ENCODE results near the gene PLXDC2. TPM values are rescaled to one million over a fixed set of nuclear protein-coding genes. Genes with fewer than 3 reads are reported as not detected.
"Not testable (repeated sequence)": the region's sequence is repeated elsewhere in the genome, so short reads cannot be mapped to it uniquely, and the experiment has no call there.

Gene PLXDC2
- total RNA-seq, 1 experiment from 2014 or later, result 2.8 TPM

DNA sequence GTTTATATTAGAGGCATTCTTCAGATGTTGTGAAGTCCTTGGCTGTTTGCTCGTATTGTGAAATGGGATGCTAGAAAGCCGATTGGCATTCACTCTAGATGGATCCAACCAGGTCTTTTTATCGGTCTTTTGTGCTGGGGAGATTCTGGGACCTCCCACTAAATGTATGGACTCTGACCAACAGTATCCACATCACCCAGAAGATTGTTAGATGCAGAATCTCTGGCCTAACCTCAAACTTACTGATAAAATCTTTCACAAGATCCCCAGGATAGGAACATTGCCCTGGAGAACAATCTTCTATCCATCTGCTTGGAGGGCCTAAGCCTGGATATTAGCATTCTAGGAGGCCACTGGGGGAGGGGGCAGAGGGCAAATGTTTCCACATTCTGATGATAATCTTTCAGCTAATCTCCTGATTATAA is 160.9 kb downstream of the PLXDC2 start:
- DNase-seq (ENCODE audit: low read depth), result no peak

DNA sequence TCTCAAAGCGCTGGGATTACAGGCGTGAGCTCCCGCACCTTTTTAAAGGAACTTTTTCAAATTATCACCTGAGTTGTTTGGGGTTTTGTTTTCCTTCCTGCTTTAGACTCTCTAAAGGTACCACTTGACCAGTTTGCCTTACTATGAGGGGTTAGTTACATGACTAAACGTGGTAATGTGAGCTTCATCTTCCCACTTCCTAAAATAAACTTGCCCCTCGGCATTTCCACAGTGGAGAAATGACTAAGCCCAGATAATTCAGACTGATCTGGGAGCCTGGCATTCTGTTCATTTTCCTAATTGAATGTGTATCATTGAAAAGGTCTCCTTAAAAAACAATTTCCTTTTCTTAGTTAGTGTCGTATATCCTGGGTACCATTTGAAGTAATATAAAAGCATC is 163.4 kb downstream of the PLXDC2 start:
- DNase-seq (ENCODE audit: low read depth), result peak; percentile 38

DNA sequence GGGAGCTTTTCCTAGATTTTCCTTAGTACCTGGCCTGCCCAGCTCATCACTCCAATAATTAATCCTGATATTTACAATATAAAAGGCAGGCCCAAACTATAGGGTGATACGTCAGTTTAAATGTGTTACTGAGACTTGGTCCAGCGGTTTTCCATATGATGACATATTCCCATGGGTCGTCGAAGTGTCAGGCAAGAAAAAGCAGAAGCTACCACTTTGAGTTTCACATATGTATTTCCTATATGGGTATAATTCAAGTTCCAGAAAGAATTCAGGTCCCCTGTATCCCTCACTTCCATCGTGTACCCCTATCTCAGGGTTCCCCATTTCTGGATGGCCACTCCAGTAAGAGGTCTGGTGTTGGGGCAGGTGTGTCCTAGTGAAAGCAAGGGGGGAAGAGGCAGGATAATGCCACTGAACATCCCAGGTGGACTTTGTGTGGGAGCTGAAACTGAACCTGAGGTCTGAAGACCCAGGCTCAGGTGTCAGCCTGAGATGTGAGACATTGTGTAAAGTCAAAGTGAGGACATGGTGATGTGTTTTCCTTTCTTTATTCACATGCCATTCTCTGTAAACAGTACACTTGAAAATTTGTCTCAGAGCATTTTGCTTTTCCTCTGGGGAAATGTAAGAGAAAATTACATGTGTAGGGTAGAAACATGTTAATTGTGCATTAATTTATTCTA is 167.8 kb downstream of the PLXDC2 start:
- no peak for DNase-seq (ENCODE audit: low read depth)

DNA sequence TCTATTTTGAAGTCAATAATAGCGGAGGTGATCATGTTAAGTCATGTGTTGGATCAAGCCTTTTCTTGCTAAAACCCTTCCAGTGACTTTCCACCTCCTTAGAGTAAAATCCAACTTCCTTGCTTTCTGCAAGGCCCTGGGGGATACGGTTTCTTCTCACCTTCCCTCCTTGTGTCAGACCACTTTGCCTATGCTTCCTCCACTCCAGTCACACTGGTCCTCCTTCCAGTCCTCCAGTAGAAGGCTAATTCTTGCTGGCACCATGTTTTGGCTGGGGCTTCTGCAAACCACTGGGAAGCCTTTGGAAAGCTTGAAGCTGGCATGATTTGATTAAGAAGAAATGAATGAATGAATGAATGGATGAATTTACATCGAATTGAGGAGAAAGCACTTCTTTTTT is 169.5 kb downstream of the PLXDC2 start:
- no peak for DNase-seq (ENCODE audit: low read depth)

DNA sequence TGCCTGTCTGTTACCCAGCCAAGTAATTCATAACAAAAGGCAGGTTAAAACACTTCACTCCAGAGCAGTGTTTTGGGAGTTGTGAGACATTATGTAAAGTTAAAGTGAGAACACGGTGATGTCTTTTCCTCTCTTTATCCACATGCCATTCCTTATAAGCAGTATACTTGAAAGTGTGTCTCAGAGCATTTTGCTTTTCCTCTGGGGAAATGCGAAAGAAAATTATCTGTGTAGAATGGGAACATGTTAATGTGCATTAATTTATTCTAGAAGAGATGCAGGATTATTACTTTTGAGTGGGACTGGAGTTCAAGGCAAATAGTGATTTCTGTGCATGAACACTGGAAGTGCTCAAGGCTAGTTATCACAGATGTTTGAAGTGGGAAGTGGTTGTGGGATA is 170.4 kb downstream of the PLXDC2 start:
- DNase-seq (ENCODE audit: low read depth), result no peak

DNA sequence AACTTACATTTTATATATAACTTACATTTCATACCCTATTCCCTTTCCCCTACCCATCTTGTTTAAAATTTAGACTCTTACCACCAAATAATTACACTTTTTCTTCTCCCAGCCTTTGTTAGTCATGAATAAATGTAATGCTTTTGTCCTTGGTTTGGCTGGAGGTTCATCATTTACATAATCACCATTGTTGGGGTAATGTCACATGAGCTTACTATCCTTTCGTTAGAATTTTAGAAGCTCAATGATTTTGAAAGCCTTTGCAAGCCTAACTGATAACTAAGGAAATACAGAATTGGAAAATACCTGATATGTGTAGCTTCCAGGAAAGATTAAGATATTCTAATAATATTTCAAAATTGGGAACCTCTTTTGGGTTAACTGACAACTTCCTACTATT is 171.7 kb downstream of the PLXDC2 start:
- DNase-seq (ENCODE audit: low read depth), result no peak

DNA sequence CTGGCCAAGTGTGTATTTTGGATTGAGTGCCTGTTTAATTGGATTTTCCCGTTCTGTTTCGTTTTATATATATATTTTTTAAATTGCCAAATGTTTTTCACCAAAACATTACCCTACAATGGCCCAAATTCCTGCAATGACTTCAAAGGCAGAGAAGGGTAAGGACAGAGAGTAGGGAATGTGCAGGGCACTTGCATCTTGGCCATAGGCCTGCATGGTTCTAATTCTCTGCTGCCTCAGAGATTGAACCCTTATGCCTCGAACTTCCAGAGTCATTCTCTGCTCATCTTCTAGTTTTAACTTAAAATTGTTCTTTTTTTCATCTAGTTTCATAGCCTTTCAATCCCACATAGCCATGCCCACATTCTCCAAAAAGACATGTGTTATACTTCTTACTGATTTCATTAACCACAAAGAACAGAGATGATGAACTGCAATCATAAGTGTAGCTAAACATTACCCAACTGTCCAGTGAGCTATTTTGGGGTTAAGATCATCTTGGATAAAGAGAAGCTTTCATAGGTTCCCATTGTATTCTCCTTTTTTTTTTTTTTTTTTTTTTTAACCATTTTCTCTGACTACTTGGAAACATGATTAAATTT is 177.6 kb downstream of the PLXDC2 start:
- no peak for DNase-seq (ENCODE audit: low read depth)

DNA sequence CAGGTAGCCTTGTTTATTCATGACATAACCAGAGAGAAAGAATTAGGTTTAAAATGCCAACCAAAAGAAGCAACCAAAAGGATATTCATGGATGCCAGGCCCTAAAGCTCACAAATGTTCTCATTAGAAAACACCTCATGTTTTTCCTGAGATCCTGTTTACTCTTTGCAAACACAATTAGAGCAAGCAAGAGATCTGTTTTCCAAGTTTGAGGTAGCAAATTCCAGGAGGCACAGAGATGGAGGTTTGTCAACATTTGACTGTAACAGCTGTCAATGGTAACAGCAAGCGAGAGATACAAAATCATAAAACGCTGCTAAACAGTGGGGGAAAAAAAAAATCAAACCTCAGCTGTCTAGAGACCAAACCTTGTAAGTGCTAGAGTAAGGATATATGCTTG is 182.2 kb downstream of the PLXDC2 start:
- DNase-seq (ENCODE audit: low read depth), result no peak

DNA sequence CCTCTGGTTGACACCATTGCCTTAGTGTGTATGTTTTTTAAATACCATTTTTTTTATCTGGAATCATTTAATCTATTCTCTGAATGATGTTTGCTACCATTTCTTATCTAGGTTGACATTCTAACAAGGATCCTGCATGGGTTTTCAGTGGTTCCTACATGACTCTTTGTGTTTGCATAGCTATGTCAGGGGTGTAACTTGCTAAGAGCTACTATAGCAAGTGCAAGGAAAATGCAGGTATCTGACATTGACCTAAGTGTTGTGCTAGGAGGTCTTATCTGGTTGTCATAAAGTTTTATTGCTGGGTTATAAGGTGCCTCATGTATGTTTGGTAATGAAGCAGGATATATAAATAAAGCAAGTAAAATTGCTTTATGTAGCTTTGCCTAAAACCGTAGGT is 183.2 kb downstream of the PLXDC2 start:
- no peak for DNase-seq (ENCODE audit: low read depth)

DNA sequence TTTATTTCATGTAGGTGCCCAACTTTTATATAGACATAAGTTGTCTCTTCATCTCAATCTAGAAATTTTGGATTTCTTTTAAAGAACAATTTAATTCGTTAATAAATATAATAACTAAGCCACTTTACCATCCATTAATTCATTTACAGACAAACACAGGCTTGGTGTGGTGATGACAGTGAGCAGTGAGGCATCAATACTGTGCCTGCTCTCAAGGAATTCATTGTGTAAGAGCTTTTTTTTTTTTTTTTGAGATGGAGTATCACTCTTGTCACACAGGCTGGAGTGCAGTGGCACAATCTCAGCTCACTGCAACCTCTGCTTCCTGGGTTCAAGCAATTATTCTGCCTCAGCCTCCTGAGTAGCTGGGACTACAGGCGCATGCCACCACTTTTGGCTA is 185.8 kb downstream of the PLXDC2 start:
- not testable (repeated sequence) for DNase-seq (ENCODE audit: low read depth)

DNA sequence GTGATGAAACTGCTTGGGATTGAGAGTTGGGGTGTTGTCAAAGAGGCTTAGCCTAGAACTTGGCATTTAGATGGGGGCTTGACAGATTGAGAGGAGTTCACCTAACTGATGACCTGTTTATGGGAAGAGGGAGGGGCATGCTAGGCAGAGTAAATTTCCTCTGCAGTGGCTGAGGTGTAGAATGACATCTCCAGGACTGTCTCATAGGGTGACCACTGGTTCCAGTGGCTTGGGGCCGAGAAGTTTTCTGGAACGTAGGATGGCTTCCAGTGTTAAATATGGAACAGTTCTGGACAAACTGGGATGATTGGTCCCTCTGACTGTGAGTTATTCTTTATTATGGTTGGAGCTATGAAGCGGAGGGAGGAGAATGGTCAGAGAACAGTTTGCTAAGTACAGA is 186.4 kb downstream of the PLXDC2 start:
- DNase-seq (ENCODE audit: low read depth), result no peak

DNA sequence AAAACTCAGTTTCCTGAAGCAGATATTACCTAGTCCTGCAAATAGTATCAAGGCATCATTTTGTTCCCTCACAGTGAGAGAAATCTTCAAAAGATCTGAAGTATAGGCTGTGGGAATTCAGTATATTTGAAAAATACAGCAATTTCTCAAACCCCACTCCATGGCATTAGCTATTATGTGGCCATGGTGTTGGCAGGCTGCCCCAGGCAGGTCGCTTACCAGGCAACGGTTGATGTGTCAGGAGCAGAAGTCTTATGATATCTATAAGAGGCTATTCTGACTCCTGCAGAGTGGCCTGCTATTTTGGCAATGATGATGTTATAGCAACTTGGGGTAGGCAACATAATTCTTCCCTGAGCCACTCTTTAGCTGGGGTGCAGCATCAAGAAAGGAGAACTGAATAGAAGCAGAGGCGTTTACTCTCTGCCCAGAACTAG is 187.9 kb downstream of the PLXDC2 start:
- DNase-seq (ENCODE audit: low read depth), result peak; percentile 21

DNA sequence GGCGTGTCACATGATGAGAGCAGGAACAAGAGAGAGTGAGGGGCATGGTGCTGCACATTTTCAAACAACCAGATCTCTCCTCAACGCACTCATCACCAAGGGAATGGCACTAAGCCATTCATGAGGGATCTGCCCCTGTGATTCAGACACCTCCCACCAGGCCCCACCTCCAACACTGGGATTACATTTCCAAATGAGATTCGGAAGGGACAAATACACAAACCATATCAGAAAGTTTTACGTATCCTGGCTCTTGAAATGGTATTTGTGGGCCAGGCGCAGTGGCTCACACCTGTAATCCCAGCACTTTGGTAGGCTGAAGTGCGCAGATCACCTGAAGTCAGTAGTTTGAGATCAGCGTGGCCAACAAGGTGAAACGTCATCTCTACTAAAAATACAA is 189.4 kb downstream of the PLXDC2 start:
- no peak for DNase-seq (ENCODE audit: low read depth)

DNA sequence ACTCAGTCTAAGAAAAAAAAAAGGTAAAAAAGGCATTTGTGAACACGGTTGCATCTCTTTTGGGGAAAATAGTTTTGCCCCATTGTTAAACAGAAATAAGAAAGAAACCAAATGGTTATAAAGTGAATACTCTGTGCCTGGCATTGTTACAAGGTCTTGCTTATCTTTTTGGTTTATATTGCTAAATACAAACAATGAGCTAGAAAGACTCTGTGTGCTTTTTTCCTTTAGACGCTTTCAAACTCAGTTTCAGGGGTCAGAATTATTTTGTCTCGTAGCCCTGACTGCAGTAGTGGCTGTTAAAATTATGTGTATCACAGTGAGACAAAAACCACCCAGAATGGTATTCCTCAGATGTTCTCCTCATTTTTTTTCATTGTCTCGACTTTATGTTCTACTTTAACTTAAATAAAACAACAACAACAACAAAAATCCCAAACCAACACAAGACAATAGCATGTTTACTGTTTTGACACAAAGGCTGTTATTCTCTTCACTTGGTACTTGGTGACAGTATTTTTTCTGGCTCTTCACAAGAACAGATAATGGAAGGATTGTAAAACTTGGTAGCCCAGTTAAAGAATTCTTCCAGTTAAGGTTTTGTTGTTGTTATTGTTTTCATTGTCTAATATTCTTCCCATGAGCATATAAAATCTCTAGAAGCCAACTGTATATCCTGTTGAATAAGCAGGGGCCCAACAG is 190.1 kb downstream of the PLXDC2 start:
- no peak for DNase-seq (ENCODE audit: low read depth)

DNA sequence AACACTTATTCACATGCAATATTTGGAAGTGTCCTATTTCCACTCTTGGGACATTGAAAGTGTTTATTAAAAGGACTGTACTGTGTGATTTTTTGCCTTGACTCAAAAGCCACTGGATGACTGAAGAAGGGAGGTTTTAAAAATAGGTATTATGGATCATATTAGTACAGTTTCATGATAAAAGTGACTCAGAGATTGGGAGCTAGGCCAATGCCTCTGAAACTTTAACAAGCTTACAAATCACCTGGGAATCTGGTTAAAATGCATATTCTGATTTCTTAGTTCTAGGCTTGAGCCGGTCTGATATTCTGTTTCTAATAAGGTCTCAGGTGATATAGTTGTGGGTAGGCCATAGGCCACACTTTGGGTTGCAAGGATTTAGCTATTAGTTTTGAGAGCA is 191.2 kb downstream of the PLXDC2 start:
- peak; percentile 14 for DNase-seq (ENCODE audit: low read depth)

DNA sequence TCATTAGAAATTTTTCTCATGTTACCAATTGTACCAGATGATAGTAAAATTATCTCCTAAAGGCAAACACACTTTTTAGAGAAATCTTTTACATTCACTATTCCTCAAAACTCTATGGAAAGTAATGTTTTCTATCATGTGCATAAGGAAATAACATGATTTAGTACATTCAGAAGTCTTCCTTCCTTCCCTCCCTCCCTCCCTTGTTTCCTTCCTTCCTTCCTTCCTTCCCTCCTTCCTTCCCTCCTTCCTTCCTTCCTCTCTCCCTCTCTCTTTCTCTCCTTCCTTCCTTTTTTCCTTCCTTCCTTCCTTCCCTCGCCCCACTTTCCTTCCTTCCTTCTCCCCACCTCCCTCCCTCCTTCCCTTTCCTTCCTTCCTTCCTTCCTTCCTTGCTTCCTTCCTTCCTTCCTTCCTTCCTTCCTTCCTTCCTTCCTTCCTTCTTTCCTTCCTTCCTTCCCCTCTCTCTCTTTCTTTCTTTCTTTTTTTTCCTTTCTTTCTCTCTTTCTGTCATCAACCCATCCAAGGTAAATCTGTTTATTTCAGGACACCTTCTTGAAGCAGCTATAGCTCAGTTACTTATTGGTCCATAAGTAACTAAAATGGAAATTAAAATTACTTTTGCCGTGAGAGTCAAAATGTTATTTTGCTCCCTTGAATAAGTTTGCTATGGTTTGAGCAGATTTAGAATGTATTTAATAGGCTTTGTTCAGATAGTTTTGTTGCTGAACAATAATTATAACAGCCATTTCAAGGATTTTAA is 197.9 kb downstream of the PLXDC2 start:
- no peak for DNase-seq (ENCODE audit: low read depth)

DNA sequence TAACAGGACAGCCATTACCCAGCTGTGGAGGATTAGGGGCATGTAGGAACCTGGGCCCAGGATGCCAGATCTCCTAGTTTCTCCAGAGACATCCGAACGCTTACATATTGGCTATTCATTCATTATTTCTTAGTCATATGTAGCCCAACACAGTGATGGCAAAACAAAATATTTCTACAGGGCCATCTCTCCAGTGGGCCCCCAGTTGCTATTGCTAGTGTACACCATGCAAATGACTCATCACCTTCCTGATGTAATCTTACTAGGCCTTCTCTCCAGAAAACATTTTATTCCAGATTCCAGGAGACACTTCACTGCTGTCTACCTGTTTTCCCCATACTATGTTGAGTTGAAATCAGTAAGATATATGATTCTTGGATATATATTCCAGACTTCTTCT is 201.7 kb downstream of the PLXDC2 start:
- DNase-seq (ENCODE audit: low read depth), result no peak

DNA sequence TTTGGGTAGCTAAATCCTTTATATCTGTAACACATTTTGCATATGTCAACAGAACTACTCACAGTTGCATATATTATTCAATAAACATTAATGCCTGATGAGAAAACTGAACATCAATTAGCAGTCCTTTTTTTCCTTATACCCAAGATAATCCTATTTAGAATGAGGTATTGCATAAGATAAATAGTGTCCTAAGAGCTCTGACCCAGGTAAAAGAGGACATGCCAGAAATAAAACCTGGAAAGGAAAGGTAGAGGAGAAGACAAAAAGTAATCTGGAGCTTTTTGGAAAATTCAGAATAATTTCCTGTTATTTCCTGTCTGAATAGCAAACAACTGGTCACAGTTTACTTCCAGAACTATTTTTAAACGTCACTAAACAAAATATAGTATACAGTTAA is 204.4 kb downstream of the PLXDC2 start:
- DNase-seq (ENCODE audit: low read depth), result no peak

DNA sequence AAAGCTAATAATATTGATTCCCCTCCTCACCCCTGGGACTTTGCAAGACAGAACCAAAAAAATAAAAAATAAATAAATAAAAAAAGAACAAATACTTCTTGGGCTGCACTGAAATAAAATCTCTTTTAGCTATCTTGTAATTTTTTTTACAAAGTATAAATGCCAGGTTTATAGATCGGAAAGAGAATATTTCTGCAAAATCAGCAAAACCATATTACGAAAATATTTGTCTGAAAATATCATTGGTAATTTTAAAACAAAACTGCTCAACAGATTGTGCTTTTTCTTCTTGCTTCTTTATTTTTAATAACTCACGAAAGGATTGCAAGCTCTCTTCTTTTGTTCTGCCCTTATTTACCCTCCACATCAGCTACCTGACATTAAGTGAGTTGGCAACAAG is 213.3 kb downstream of the PLXDC2 start:
- DNase-seq (ENCODE audit: low read depth), result no peak

DNA sequence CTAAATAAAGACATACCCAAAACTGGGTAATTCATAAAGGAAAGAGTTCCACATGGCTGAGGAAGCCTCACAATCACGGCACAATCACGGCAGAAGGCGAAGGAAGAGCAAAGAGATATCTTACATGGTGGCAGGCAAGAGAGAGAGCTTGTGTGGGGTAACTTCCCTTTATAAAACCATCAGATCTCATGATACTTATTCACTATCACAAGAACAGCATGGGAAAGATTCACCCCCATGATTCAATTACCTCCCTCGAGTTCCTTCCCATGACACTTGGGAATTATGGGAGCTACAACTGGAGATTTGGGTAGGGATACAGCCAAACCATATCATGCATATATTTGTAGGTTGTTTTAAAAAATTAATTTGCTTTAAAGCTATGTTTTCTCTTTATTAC is 217.2 kb downstream of the PLXDC2 start:
- no peak for DNase-seq (ENCODE audit: low read depth)

DNA sequence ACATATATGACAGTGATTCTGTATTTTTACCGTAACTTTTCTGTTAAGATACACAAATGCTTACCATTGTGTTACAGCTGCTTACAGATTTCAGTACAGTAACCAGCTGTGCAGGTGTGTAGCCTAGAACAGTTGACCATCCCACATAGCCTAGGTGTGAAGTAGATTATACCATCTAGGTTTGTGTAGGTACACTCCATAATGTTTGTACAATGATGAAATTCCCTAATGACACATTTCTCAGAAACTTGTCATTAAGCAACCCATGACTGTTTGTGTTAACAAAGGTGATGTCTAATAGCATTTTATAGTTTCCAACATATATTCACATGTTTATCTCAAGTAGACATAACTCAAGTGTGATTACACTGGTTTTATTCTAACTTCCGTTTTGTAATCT is 218.5 kb downstream of the PLXDC2 start:
- DNase-seq (ENCODE audit: low read depth), result no peak

DNA sequence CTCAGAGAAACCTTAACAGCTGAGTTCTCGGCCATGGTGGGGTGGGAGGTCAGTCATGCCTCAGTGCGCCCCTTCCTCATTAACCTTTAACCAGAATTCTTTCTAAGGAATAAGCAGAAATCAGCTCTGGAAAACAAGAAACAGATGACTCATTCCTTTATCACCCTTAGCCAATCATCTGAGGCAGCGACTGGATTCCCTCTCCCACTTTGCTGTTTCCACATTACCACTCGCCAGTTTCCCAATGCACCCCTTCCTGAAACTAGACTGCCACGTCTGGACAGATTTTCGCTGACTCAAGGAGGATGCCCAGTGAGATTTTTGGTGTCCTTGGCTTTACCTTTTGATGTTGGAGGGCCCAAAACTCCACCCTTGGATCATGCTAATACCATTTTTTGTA is 223.8 kb downstream of the PLXDC2 start:
- no peak for DNase-seq (ENCODE audit: low read depth)

DNA sequence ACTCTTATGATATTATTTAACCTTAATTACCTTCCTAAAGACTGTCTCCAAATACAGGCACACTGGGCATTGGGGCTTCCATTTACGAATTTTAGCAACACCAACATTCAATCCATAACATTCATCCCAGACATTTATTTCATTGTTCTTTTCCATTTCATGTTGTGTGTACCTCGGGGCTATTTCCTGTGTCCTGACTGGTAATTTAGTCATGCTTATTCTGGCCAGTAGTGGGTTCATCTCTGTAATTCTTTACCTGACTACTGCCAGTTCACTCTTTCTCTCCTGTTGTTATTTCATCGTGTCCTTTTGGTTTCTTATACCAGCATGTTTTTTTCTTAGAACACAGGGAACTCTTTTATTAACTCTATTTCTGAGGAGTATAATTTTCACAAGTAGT is 225.7 kb downstream of the PLXDC2 start:
- DNase-seq (ENCODE audit: low read depth), result no peak
